NCI-H774 (cell line): ENCODE measurements around the gene RFC2.

ENCODE experiments used
- DNase-seq: peaks from one replicate; lab custom pipeline; 2025; lab: John Stamatoyannopoulos, UW

Gene RFC2

GRCh38 chr7:74190259-74190658 lies 63.9 kb downstream of the RFC2 start:
- no peak for DNase-seq

DNA sequence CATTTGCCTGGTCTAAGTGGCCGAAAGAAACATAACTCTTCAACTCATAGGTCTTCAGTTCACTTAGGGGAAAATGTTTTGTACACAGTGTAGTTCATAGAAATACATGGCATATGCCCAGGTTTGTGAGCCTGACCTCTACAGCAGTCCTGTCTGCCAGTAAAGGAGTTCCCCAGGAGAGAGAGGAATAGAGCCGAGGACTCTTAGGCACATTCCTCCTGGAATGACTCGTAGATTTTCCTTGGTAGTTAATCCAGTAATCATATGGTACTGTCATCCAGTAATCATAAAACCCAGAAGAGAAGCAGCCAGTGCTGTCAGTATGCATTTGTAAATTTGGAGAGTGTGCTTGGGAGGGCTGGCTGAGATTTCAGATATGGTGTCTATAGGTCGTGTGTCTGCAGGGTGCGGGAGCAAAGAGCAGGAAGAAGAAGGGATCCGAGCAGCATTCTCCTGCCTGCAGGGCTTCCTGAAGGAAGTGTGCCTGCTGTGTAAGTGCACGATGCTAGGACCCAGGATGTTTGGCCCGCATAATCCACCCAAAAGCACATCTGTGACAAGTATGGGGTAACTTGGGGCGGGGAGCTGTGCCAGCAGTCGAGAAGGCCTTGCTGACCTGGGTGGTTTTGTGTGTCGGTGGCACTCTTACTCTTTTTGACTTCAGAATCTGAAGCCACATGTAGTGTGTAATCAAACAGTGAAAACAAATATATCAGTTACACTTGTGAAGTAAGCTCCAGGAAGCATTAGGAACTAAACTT lies 66.1 kb downstream of the RFC2 start:
- no peak for DNase-seq

DNA sequence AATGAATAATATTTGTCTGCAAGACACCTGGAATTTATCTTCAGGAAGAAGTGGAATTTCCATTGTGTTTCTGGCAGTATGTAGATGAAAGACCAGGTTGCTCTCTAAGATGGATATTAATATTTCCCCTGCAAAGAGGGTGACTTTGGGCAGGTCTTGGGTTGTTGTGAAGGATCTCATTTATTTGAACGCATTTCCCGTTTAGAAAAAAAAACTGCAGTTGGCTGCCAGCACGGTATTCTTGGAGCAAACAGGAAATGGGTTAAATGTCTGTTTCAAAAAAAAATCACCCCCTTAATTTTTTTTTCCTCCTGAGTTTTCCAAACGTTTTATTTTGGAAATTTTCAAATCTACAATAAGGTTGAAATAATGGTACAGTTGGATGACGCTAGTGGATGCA lies 68.6 kb downstream of the RFC2 start:
- no peak for DNase-seq

DNA sequence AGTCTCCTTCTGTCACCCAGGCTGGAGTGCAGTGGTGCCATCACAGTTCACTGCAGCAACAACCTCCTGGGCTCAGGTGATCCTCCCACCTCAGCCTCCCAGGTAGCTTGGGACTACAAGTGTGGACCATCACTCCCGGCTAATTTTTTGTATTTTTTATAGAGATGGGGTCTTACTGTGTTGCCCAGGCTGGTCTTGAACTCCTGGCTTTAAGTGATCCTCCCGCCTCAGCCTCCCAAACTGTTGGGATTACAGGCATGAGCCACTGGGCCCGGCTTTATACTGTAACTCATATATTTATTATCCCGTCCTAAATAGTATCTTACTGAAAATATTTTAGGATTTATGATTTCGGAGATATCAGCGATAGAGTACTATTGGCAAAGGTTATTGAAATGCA lies 69.2 kb downstream of the RFC2 start:
- DNase-seq, result no peak

- DNase-seq, result no peak
Observed at GRCh38 chr7:74183653-74184450, 70.3 kb downstream of the RFC2 start.

- DNase-seq, result no peak
Observed at GRCh38 chr7:74183142-74183541, 71.1 kb downstream of the RFC2 start.

GRCh38 chr7:74182453-74183090 lies 71.6 kb downstream of the RFC2 start:
- no peak for DNase-seq

DNA sequence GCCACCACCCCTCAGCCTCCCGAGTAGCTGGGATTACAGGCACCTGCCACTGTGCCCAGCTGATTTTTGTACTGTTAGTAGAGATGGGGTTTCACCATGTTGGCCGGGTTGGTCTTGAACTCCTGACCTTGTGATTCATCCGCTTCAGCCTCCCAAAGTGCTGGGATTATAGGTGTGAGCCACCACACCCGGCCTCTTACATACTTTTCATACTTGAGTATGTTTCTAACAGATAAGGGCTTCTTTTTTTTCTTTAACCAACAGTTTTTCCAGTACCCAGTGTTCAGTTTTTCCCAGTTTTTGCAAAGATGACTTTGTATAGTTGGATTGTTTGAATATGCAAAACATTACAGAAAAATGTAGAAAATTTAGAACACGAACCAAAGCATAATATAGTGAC lies 72.4 kb downstream of the RFC2 start:
- no peak for DNase-seq
